ENCODE results near the gene MYRIP.

Gene MYRIP

GRCh38 chr3:40237889-40238571, 428.6 kb downstream of the MYRIP start:
- Mint-ChIP-seq H3K4me1 (peaks cover 9% of the 10 kb centered on the region), H3K4me3 (peak overlapping the region; percentile 11), H3K9me3 (no peaks in the 10 kb centered on the region), H3K27ac (peak overlapping the region; percentile 43), H3K27me3 (ENCODE audit: low read depth, poor library complexity) (peaks cover 10% of the 10 kb centered on the region), H3K36me3 (ENCODE audit: low read depth) (no peaks in the 10 kb centered on the region)
- TF ChIP-seq, protein P1, sequence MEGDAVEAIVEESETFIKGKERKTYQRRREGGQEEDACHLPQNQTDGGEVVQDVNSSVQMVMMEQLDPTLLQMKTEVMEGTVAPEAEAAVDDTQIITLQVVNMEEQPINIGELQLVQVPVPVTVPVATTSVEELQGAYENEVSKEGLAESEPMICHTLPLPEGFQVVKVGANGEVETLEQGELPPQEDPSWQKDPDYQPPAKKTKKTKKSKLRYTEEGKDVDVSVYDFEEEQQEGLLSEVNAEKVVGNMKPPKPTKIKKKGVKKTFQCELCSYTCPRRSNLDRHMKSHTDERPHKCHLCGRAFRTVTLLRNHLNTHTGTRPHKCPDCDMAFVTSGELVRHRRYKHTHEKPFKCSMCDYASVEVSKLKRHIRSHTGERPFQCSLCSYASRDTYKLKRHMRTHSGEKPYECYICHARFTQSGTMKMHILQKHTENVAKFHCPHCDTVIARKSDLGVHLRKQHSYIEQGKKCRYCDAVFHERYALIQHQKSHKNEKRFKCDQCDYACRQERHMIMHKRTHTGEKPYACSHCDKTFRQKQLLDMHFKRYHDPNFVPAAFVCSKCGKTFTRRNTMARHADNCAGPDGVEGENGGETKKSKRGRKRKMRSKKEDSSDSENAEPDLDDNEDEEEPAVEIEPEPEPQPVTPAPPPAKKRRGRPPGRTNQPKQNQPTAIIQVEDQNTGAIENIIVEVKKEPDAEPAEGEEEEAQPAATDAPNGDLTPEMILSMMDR (IDR thresholded peaks at IDR 0.05): peak; percentile 48
- peak; percentile 35 for DNase-seq

DNA sequence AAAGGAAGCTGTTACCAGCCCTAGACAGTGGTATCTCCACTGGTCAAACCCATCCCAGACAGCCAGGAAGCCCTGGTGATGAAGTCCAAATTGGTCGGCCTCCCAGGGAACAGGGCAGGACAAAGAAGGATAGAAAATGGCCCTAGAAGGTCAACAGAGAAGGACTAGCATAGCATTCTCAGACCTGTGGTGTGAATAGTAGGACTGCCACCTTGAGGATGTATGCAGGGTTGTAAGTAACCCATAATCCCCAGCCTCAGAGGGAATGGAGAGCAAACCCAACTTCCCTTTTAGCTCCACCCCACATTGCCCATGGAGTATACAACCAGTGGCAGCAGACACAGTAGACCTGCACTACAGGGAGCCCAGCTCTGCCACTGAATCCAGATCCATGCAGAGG, 431.5 kb downstream of the MYRIP start:
- no peaks in the 10 kb centered on the region for H3K36me3 Mint-ChIP-seq (ENCODE audit: low read depth)
- no peak overlapping the region for H3K4me3 Mint-ChIP-seq
- peaks cover 6% of the 10 kb centered on the region for H3K27me3 Mint-ChIP-seq (ENCODE audit: low read depth, poor library complexity)
- DNase-seq: no peak
- TF ChIP-seq, protein P1 (IDR thresholded peaks at IDR 0.05): no peak
- H3K27ac Mint-ChIP-seq: no peak overlapping the region
- H3K9me3 Mint-ChIP-seq: no peaks in the 10 kb centered on the region
- H3K4me1 Mint-ChIP-seq: peaks cover 9% of the 10 kb centered on the region

DNA sequence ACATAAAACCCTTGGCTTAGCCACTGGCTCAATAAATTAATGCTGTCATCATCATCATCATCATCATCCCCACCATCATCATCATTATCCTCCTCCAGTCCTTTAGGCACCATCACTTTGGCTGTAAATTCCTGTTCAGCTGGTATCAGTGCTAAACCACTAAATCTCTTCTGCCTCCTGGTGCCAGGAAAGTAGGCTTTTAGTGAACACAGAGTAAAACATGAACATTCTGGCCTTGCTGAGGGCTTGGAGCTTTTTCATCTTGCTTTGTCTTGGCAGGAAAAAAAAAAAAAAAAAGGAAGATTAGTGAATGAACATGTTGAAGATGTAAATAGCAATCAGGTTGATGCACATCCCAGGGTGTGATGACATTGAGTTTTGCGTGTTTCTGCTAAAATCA, 432.8 kb downstream of the MYRIP start:
- no peaks in the 10 kb centered on the region for H3K36me3 Mint-ChIP-seq (ENCODE audit: low read depth)
- no peaks in the 10 kb centered on the region for H3K9me3 Mint-ChIP-seq
- no peak overlapping the region for H3K27ac Mint-ChIP-seq
- peaks cover 6% of the 10 kb centered on the region for H3K27me3 Mint-ChIP-seq (ENCODE audit: low read depth, poor library complexity)
- TF ChIP-seq, protein P1 (IDR thresholded peaks at IDR 0.05): no peak
- DNase-seq: no peak
- peaks cover 9% of the 10 kb centered on the region for H3K4me1 Mint-ChIP-seq
- no peak overlapping the region for H3K4me3 Mint-ChIP-seq

GRCh38 chr3:40242638-40243037, 433.2 kb downstream of the MYRIP start:
- TF ChIP-seq, protein P1 (IDR thresholded peaks at IDR 0.05): no peak
- Mint-ChIP-seq H3K36me3 (ENCODE audit: low read depth) (no peaks in the 10 kb centered on the region), H3K4me3 (no peak overlapping the region), H3K9me3 (no peaks in the 10 kb centered on the region), H3K27ac (no peak overlapping the region), H3K27me3 (ENCODE audit: low read depth, poor library complexity) (peaks cover 6% of the 10 kb centered on the region), H3K4me1 (peaks cover 9% of the 10 kb centered on the region)
- no peak for DNase-seq

DNA sequence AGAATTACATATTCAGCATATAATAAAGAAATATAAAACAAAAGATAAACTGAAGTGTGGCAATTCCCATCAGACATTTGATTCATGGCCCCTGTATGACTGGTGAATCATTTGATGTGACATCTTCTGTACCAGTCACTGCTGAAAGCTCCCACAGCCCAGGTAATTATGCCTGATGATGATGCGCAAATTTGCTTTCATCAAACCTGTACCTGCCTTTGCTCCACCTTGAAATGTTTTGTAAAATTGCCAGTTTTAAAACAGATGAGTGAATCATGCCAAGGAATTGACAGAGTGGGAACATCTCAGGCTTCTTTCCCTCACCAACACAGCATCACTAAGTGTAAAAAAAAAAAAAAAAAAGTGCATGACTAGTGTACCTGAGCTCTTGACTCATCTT, 433.6 kb downstream of the MYRIP start:
- DNase-seq: no peak
- Mint-ChIP-seq H3K36me3 (ENCODE audit: low read depth) (no peaks in the 10 kb centered on the region), H3K9me3 (no peaks in the 10 kb centered on the region), H3K27ac (no peak overlapping the region), H3K27me3 (ENCODE audit: low read depth, poor library complexity) (peaks cover 6% of the 10 kb centered on the region), H3K4me3 (no peak overlapping the region), H3K4me1 (peaks cover 5% of the 10 kb centered on the region)
- TF ChIP-seq, protein P1 (IDR thresholded peaks at IDR 0.05): no peak

Data from nephron progenitor cell (in vitro differentiated cells).